Smooth muscle cell (in vitro differentiated cells): ENCODE results near the gene VMAC. TPM values are rescaled to one million over a fixed set of nuclear protein-coding genes. Genes with fewer than 3 reads are reported as not detected.

ENCODE experiments used
- DNase-seq: peaks from one replicate; lab custom pipeline; 2025; ENCODE audit not compliant: unreplicated experiment; lab: John Stamatoyannopoulos, UW
- H2AFZ ChIP-seq: fragments of 200-600 bp; sonication (generic); 2 replicates; pipeline ENCODE4 v1.6.0; 2016; ENCODE audit warnings: antibody characterized with exemption, low read depth, mild to moderate bottlenecking
- H3F3A ChIP-seq: fragments of 200-600 bp; sonication (generic); 2 replicates; pipeline ENCODE4 v1.6.0; 2017; ENCODE audit warnings: antibody characterized with exemption, low read depth
- H3K27ac ChIP-seq: fragments of 200-600 bp; sonication (generic); 2 replicates; pipeline ENCODE4 v1.5.1; 2016; ENCODE audit warnings: low read depth, mild to moderate bottlenecking
- H3K27me3 ChIP-seq: fragments of 200-600 bp; sonication (generic); 2 replicates; pipeline ENCODE4 v1.6.1; 2016; ENCODE audit warnings: low read depth, mild to moderate bottlenecking
- H3K36me3 ChIP-seq: fragments of 200-600 bp; sonication (generic); 2 replicates; pipeline ENCODE4 v1.5.1; 2016; ENCODE audit warnings: low read depth
- H3K4me1 ChIP-seq: fragments of 200-600 bp; sonication (generic); 2 replicates; pipeline ENCODE4 v1.5.1; 2016; ENCODE audit warnings: low read depth
- H3K4me2 ChIP-seq: fragments of 200-600 bp; sonication (generic); 2 replicates; pipeline ENCODE4 v1.6.0; 2016; ENCODE audit warnings: mild to moderate bottlenecking
- H3K4me3 ChIP-seq: fragments of 200-600 bp; sonication (generic); 2 replicates; pipeline ENCODE4 v1.5.1; 2016; ENCODE audit warnings: mild to moderate bottlenecking
- H3K79me2 ChIP-seq: fragments of 200-600 bp; sonication (generic); 2 replicates; pipeline ENCODE4 v1.6.0; 2016; ENCODE audit warnings: low read depth, mild to moderate bottlenecking
- H3K9ac ChIP-seq: fragments of 200-600 bp; sonication (generic); 2 replicates; pipeline ENCODE4 v1.6.0; 2016; ENCODE audit warnings: low read depth
- H3K9me3 ChIP-seq: fragments of 200-600 bp; sonication (generic); replicated peaks from 2 replicates; pipeline ENCODE4 v1.5.1; 2016; ENCODE audit warnings: low read depth
- H4K20me1 ChIP-seq: fragments of 200-600 bp; sonication (generic); 2 replicates; pipeline ENCODE4 v1.6.0; 2016; ENCODE audit warnings: low read depth
- CTCF ChIP-seq: fragments of 200-600 bp; sonication (generic); IDR thresholded peaks from 2 replicates; pipeline ENCODE4 v1.5.1; 2017; ENCODE audit warnings: borderline replicate concordance, mild to moderate bottlenecking, antibody characterized with exemption; ENCODE audit not compliant: insufficient read depth, poor library complexity, severe bottlenecking
- WGBS: methylation state at CpG from one replicate; pipeline ENCODE4 v1.1.7; 2016; ENCODE audit warnings: low lambda C conversion rate; 5-methylcytosine and 5-hydroxymethylcytosine counted together
- polyA plus RNA-seq: library from polyadenylated mRNA; unstranded; fragments of >200 nt; fragmentation: Nextera tagmentation; extraction: Ambion mirVana; gene quantifications from 2 replicates; pipeline ENCODE4 v1.2.1, GENCODE V29; 2016
- total RNA-seq: library from RNA; depleted of rRNA; stranded (reverse); fragments of >200 nt; gene quantifications from 2 replicates; pipeline ENCODE4 v1.2.3, GENCODE V29; 2014

VMAC gene
- total and polyA plus RNA-seq, 2 experiments from 2014 or later: 0.36 to 0.95 TPM

GRCh38 chr19:5954293-5954692, 49.6 kb downstream of the VMAC start:
- H3K4me1 ChIP-seq: peaks cover 60% of the 10 kb centered on the region
- no peak for DNase-seq
- peak overlapping the region; percentile 12 for H3K9ac ChIP-seq
- no peak overlapping the region for H2AFZ ChIP-seq
- peaks cover 14% of the 10 kb centered on the region for H3F3A ChIP-seq
- peak overlapping the region; percentile 76 for H3K4me2 ChIP-seq
- H3K36me3 ChIP-seq: no peaks in the 10 kb centered on the region
- H3K27me3 ChIP-seq: no peaks in the 10 kb centered on the region
- peaks cover 100% of the 10 kb centered on the region for H4K20me1 ChIP-seq
- no peaks in the 10 kb centered on the region for H3K9me3 ChIP-seq
- peaks cover 92% of the 10 kb centered on the region for H3K79me2 ChIP-seq
- no peak for TF ChIP-seq CTCF
- peak overlapping the region; percentile 31 for H3K4me3 ChIP-seq
- 68% methylated on average over 6 of the region's 6 CpGs for WGBS
- H3K27ac ChIP-seq: peak overlapping the region; percentile 77

DNA sequence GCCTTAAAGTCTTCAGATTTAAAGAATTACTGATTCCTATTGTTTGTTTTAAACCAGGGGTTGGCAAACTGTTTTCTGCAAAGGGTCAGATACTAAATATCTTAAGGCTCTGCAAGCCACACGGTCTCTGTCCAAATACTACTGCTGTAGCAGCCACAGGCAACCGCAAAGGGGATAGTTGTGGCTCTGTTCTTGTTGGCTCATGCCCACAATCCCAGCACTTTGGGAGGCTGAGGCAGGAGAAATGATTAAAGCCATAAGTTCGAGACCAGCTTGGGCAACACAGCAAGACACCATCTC, 50.9 kb downstream of the VMAC start:
- H3K27ac ChIP-seq: peak overlapping the region; percentile 77
- H3K4me2 ChIP-seq: no peak overlapping the region
- no peaks in the 10 kb centered on the region for H3K36me3 ChIP-seq
- DNase-seq: no peak
- no peaks in the 10 kb centered on the region for H3K9me3 ChIP-seq
- H2AFZ ChIP-seq: no peak overlapping the region
- WGBS: 53% methylated on average over 3 of the region's 3 CpGs
- peaks cover 47% of the 10 kb centered on the region for H3K4me1 ChIP-seq
- H3K27me3 ChIP-seq: no peaks in the 10 kb centered on the region
- H3K4me3 ChIP-seq: no peak overlapping the region
- no peak for TF ChIP-seq CTCF
- peaks cover 92% of the 10 kb centered on the region for H3K79me2 ChIP-seq
- H4K20me1 ChIP-seq: peaks cover 100% of the 10 kb centered on the region
- no peak overlapping the region for H3K9ac ChIP-seq
- peaks cover 14% of the 10 kb centered on the region for H3F3A ChIP-seq

DNA sequence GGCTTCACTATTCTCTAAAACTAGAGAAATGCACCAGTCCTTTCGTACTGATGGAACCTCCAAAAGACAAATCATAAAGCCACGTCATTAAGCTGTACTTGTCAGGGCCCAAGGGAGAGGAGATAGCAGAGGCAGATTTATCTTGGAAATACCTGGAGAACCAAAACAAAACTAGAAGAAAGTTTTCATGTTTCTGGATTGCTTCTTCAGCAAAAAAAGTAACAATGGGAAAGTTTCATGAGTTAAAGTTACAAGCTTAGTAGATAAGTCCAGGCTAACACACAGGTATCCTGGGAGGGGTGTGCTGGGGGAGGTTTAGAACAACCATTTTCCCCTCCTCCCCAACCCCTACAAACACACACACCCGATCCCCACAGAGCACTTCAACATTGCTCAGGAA, 51.7 kb downstream of the VMAC start:
- no peak for DNase-seq
- Histone ChIP-seq H3K36me3 (no peaks in the 10 kb centered on the region), H3K27ac (no peak overlapping the region), H3K9ac (no peak overlapping the region), H3K9me3 (no peaks in the 10 kb centered on the region), H3K79me2 (peaks cover 91% of the 10 kb centered on the region), H3K4me3 (no peak overlapping the region), H4K20me1 (peaks cover 100% of the 10 kb centered on the region), H3K4me1 (peaks cover 39% of the 10 kb centered on the region), H2AFZ (no peak overlapping the region), H3F3A (peaks cover 14% of the 10 kb centered on the region), H3K27me3 (no peaks in the 10 kb centered on the region), H3K4me2 (no peak overlapping the region)
- TF ChIP-seq CTCF: no peak
- 88% methylated on average over 3 of the region's 3 CpGs for WGBS

GRCh38 chr19:5956728-5957127, 52.1 kb downstream of the VMAC start:
- no peak overlapping the region for H3K4me3 ChIP-seq
- no peak overlapping the region for H2AFZ ChIP-seq
- no peak for DNase-seq
- WGBS: 96% methylated on average over 12 of the region's 12 CpGs
- H3F3A ChIP-seq: peaks cover 14% of the 10 kb centered on the region
- H3K79me2 ChIP-seq: peaks cover 91% of the 10 kb centered on the region
- H4K20me1 ChIP-seq: peaks cover 100% of the 10 kb centered on the region
- no peak overlapping the region for H3K4me2 ChIP-seq
- H3K9ac ChIP-seq: no peak overlapping the region
- H3K4me1 ChIP-seq: peaks cover 35% of the 10 kb centered on the region
- H3K27ac ChIP-seq: no peak overlapping the region
- H3K36me3 ChIP-seq: no peaks in the 10 kb centered on the region
- H3K9me3 ChIP-seq: no peaks in the 10 kb centered on the region
- H3K27me3 ChIP-seq: no peaks in the 10 kb centered on the region
- no peak for TF ChIP-seq CTCF
